HepG2 (cell line): Measurements from ENCODE around the gene TSHZ2.

ENCODE experiments used
- SRF ChIP-seq: IDR thresholded peaks from 2 replicates; pipeline ENCODE4 v1.6.1; 2011; ENCODE audit warnings: mild to moderate bottlenecking, low read depth, low read length, moderate library complexity
- TEAD3 ChIP-seq: optimal IDR thresholded peaks from 2 replicates; pipeline ENCODE3; 2016; ENCODE audit warnings: borderline replicate concordance
- TF ChIP-seq, protein P1 (sequence below): sonication (generic); formaldehyde crosslinking; IDR thresholded peaks from 2 replicates; pipeline ENCODE4 v1.5.0; 2020; ENCODE audit warnings: missing genetic modification reagents, mild to moderate bottlenecking, borderline replicate concordance

- TF ChIP-seq, protein P1, sequence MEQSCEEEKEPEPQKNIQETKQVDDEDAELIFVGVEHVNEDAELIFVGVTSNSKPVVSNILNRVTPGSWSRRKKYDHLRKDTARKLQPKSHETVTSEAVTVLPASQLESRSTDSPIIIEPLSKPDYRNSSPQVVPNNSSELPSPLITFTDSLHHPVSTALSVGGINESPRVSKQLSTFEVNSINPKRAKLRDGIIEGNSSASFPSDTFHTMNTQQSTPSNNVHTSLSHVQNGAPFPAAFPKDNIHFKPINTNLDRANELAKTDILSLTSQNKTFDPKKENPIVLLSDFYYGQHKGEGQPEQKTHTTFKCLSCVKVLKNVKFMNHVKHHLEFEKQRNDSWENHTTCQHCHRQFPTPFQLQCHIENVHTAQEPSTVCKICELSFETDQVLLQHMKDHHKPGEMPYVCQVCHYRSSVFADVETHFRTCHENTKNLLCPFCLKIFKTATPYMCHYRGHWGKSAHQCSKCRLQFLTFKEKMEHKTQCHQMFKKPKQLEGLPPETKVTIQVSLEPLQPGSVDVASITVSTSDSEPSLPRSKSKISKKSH (CRISPR knock-in tag) = no peak
- TF ChIP-seq SRF (no peak), TEAD3 (no peak)
These were observed 363.4 kb downstream of the TSHZ2 start for GRCh38 chr20:53335555-53335954.
